Neural progenitor cell (in vitro differentiated cells): ENCODE measurements around the gene ASB1. TPM values are rescaled to one million over a fixed set of nuclear protein-coding genes. Genes with fewer than 3 reads are reported as not detected.

ENCODE experiments used
- DNase-seq: peaks from one replicate; pipeline ENCODE4 v3.0.0-alpha.2; 2016; ENCODE audit warnings: low spot score
- H2AFZ ChIP-seq: fragments of 200-600 bp; sonication (generic); replicated peaks from 2 replicates; pipeline ENCODE4 v1.6.1; 2016; ENCODE audit warnings: antibody characterized with exemption
- H3F3A ChIP-seq: fragments of 200-600 bp; sonication (generic); 2 replicates; pipeline ENCODE4 v1.6.1; 2016; ENCODE audit warnings: antibody characterized with exemption, low read depth
- H3K27ac ChIP-seq: fragments of 200-600 bp; sonication (generic); 2 replicates; pipeline ENCODE4 v1.5.1; 2016; ENCODE audit warnings: mild to moderate bottlenecking
- H3K27me3 ChIP-seq: fragments of 200-600 bp; sonication (generic); 2 replicates; pipeline ENCODE4 v1.6.1; 2016; ENCODE audit warnings: mild to moderate bottlenecking, moderate library complexity
- H3K36me3 ChIP-seq: fragments of 200-600 bp; sonication (generic); 2 replicates; pipeline ENCODE4 v1.5.1; 2016
- H3K4me1 ChIP-seq: fragments of 200-600 bp; sonication (generic); 2 replicates; pipeline ENCODE4 v1.6.1; 2016; ENCODE audit warnings: mixed run types
- H3K4me2 ChIP-seq: fragments of 200-600 bp; sonication (generic); 2 replicates; pipeline ENCODE4 v1.6.1; 2016
- H3K4me3 ChIP-seq: fragments of 200-600 bp; sonication (generic); 2 replicates; pipeline ENCODE4 v1.5.1; 2016
- H3K79me2 ChIP-seq: fragments of 200-600 bp; sonication (generic); 2 replicates; pipeline ENCODE4 v1.6.1; 2016; ENCODE audit warnings: low read depth
- H3K9ac ChIP-seq: fragments of 200-600 bp; sonication (generic); 2 replicates; pipeline ENCODE4 v1.6.1; 2016
- H3K9me3 ChIP-seq: fragments of 200-600 bp; sonication (generic); 2 replicates; pipeline ENCODE4 v1.5.1; 2016; ENCODE audit warnings: low read depth
- H4K20me1 ChIP-seq: fragments of 200-600 bp; sonication (generic); 2 replicates; pipeline ENCODE4 v1.6.1; 2016; ENCODE audit warnings: low read depth
- H3K27ac Mint-ChIP-seq: 3 replicates; pipeline ENCODE4 v1.8.0; 2021; ENCODE audit warnings: mixed read lengths
- H3K27me3 Mint-ChIP-seq: 2 replicates; pipeline ENCODE4 v1.8.0; 2022; ENCODE audit warnings: low read depth, mild to moderate bottlenecking, inconsistent platforms, moderate library complexity, mixed read lengths; ENCODE audit not compliant: insufficient read depth
- H3K36me3 Mint-ChIP-seq: 3 replicates; pipeline ENCODE4 v1.8.0; 2021; ENCODE audit warnings: mixed read lengths
- H3K4me1 Mint-ChIP-seq: 3 replicates; pipeline ENCODE4 v1.8.0; 2021; ENCODE audit warnings: mixed read lengths
- H3K4me3 Mint-ChIP-seq: 3 replicates; pipeline ENCODE4 v1.8.0; 2021; ENCODE audit warnings: mild to moderate bottlenecking, moderate library complexity, mixed read lengths
- H3K9me3 Mint-ChIP-seq: 3 replicates; pipeline ENCODE4 v1.8.0; 2020; ENCODE audit warnings: mixed read lengths
- CTCF ChIP-seq: fragments of 200-600 bp; sonication (generic); IDR thresholded peaks from 2 replicates; pipeline ENCODE4 v1.5.1; 2017; ENCODE audit warnings: antibody characterized with exemption, mild to moderate bottlenecking
- EZH2 ChIP-seq: fragments of 200-600 bp; sonication (generic); IDR thresholded peaks from 2 replicates; pipeline ENCODE4 v1.6.1; 2017; ENCODE audit warnings: antibody characterized with exemption, mild to moderate bottlenecking, moderate library complexity
- EZH2phosphoT487 ChIP-seq: fragments of 200-600 bp; sonication (generic); IDR thresholded peaks from 2 replicates; pipeline ENCODE4 v1.6.1; 2017; ENCODE audit warnings: antibody characterized with exemption
- total RNA-seq: library from RNA; depleted of rRNA; stranded (reverse); fragments of >200 nt; gene quantifications from 2 replicates; pipeline ENCODE4 v1.2.3, GENCODE V29; 2015; ENCODE audit warnings: low replicate concordance

The ASB1 gene
- total RNA-seq, 1 donor from 2014 or later: 29.2 TPM

- TF ChIP-seq EZH2phosphoT487 (no peak), CTCF (no peak), EZH2 (no peak)
- H3F3A ChIP-seq: no peaks in the 10 kb centered on the region
- no peaks in the 10 kb centered on the region for H3K4me1 ChIP-seq
- H3K27me3 ChIP-seq: no peaks in the 10 kb centered on the region
- no peaks in the 10 kb centered on the region for H4K20me1 ChIP-seq
- no peak overlapping the region for H3K4me3 Mint-ChIP-seq
- DNase-seq: no peak
- no peaks in the 10 kb centered on the region for H3K4me1 Mint-ChIP-seq
- H3K4me3 ChIP-seq: no peak overlapping the region
- H3K79me2 ChIP-seq: no peaks in the 10 kb centered on the region
- H3K9me3 Mint-ChIP-seq: peaks cover 40% of the 10 kb centered on the region
- H3K27ac ChIP-seq: no peak overlapping the region
- H3K27me3 Mint-ChIP-seq: no peaks in the 10 kb centered on the region
- H3K9ac ChIP-seq: no peak overlapping the region
- H3K36me3 Mint-ChIP-seq: peaks cover 3% of the 10 kb centered on the region
- H3K9me3 ChIP-seq: peaks cover 11% of the 10 kb centered on the region
- H3K4me2 ChIP-seq: no peak overlapping the region
- H2AFZ ChIP-seq: no peak overlapping the region
- H3K36me3 ChIP-seq: peaks cover 6% of the 10 kb centered on the region
- no peak overlapping the region for H3K27ac Mint-ChIP-seq
These were observed 49.5 kb downstream of the ASB1 start for GRCh38 chr2:238476258-238476657.

DNA sequence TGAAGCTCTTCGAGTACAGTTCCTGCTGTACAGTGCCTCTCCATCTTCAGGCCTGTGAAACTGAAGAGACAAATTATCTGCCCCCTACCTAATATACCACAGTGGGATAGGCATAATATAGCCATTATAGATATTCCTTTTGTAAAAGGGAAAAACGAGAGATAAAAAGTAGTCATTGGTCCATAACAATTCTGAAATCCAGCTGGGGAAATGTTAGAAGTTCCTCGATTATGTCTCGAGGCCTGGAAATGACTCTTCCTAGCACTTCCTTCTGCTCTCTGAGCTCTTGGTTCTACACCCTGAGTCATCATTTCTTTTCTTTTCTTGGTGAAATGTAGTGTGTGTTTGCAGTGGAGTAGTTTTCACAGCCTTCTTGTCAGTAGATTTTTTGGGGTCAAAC lies 51.5 kb downstream of the ASB1 start:
- Histone ChIP-seq H3K36me3 (peaks cover 6% of the 10 kb centered on the region), H3K4me3 (no peak overlapping the region), H3K79me2 (no peaks in the 10 kb centered on the region), H3K27ac (no peak overlapping the region), H3K27me3 (no peaks in the 10 kb centered on the region), H3K4me2 (no peak overlapping the region), H2AFZ (no peak overlapping the region), H3K9ac (no peak overlapping the region), H3K9me3 (peaks cover 11% of the 10 kb centered on the region), H3K4me1 (no peaks in the 10 kb centered on the region), H3F3A (peaks cover 2% of the 10 kb centered on the region), H4K20me1 (no peaks in the 10 kb centered on the region)
- Mint-ChIP-seq H3K27me3 (no peaks in the 10 kb centered on the region), H3K9me3 (peaks cover 29% of the 10 kb centered on the region), H3K4me3 (no peak overlapping the region), H3K36me3 (no peaks in the 10 kb centered on the region), H3K4me1 (no peaks in the 10 kb centered on the region), H3K27ac (no peak overlapping the region)
- TF ChIP-seq EZH2 (no peak), EZH2phosphoT487 (no peak), CTCF (no peak)
- DNase-seq: no peak

GRCh38 chr2:238479847-238480246 lies 53.1 kb downstream of the ASB1 start:
- H3K4me1 ChIP-seq: no peaks in the 10 kb centered on the region
- H3K79me2 ChIP-seq: no peaks in the 10 kb centered on the region
- no peaks in the 10 kb centered on the region for H3K27me3 ChIP-seq
- H3K9me3 Mint-ChIP-seq: peaks cover 17% of the 10 kb centered on the region
- no peaks in the 10 kb centered on the region for H4K20me1 ChIP-seq
- H3K36me3 ChIP-seq: peaks cover 6% of the 10 kb centered on the region
- no peak overlapping the region for H2AFZ ChIP-seq
- no peak overlapping the region for H3K27ac Mint-ChIP-seq
- TF ChIP-seq CTCF (no peak), EZH2phosphoT487 (no peak), EZH2 (no peak)
- no peak overlapping the region for H3K4me3 ChIP-seq
- H3K27me3 Mint-ChIP-seq: no peaks in the 10 kb centered on the region
- peaks cover 2% of the 10 kb centered on the region for H3F3A ChIP-seq
- no peak overlapping the region for H3K9ac ChIP-seq
- H3K4me2 ChIP-seq: no peak overlapping the region
- H3K4me3 Mint-ChIP-seq: no peak overlapping the region
- no peak for DNase-seq
- no peak overlapping the region for H3K27ac ChIP-seq
- H3K4me1 Mint-ChIP-seq: no peaks in the 10 kb centered on the region
- H3K9me3 ChIP-seq: peaks cover 11% of the 10 kb centered on the region
- H3K36me3 Mint-ChIP-seq: no peaks in the 10 kb centered on the region

GRCh38 chr2:238483021-238483420 lies 56.3 kb downstream of the ASB1 start:
- peaks cover 11% of the 10 kb centered on the region for H3F3A ChIP-seq
- H3K36me3 ChIP-seq: peaks cover 6% of the 10 kb centered on the region
- Mint-ChIP-seq H3K27me3 (no peaks in the 10 kb centered on the region), H3K27ac (no peak overlapping the region), H3K9me3 (peaks cover 12% of the 10 kb centered on the region), H3K36me3 (no peaks in the 10 kb centered on the region), H3K4me3 (no peak overlapping the region), H3K4me1 (no peaks in the 10 kb centered on the region)
- TF ChIP-seq EZH2 (no peak), EZH2phosphoT487 (no peak), CTCF (no peak)
- no peak overlapping the region for H3K27ac ChIP-seq
- no peak for DNase-seq
- no peaks in the 10 kb centered on the region for H3K79me2 ChIP-seq
- no peak overlapping the region for H2AFZ ChIP-seq
- H3K4me2 ChIP-seq: no peak overlapping the region
- H3K9me3 ChIP-seq: peaks cover 11% of the 10 kb centered on the region
- no peaks in the 10 kb centered on the region for H3K27me3 ChIP-seq
- H4K20me1 ChIP-seq: no peaks in the 10 kb centered on the region
- H3K9ac ChIP-seq: no peak overlapping the region
- no peaks in the 10 kb centered on the region for H3K4me1 ChIP-seq
- no peak overlapping the region for H3K4me3 ChIP-seq
